DND-41 (cell line): ENCODE data around the gene FBLIM1.

Experiments
- ATAC-seq: fragments of 200-7000 bp; cut with Tn5 transposase; 3 replicates; pipeline ENCODE4 v1.9.1; 2021; ENCODE audit warnings: low read depth; ENCODE audit not compliant: insufficient read depth
- DNase-seq: peaks from one replicate; pipeline ENCODE4 v3.0.0-alpha.2; 2020
- H2AFZ ChIP-seq: 2 replicates; pipeline ENCODE4 v1.6.0; 2012; ENCODE audit warnings: low read depth, low read length
- H3K27ac ChIP-seq: 2 replicates; pipeline ENCODE4 v1.5.1; 2012; ENCODE audit warnings: low read length, inconsistent platforms
- H3K27me3 ChIP-seq: fragments of 200-600 bp; sonication (generic); 2 replicates; pipeline ENCODE4 v1.6.0; 2012; ENCODE audit warnings: low read length, mild to moderate bottlenecking, inconsistent platforms; ENCODE audit not compliant: insufficient read depth, poor library complexity
- H3K36me3 ChIP-seq: 2 replicates; pipeline ENCODE4 v1.5.1; 2012; ENCODE audit warnings: low read length, inconsistent platforms; ENCODE audit not compliant: insufficient read depth
- H3K4me1 ChIP-seq: 2 replicates; pipeline ENCODE4 v1.5.1; 2012; ENCODE audit warnings: mild to moderate bottlenecking, low read length; ENCODE audit not compliant: insufficient read depth
- H3K4me2 ChIP-seq: 2 replicates; pipeline ENCODE4 v1.6.0; 2012; ENCODE audit warnings: mild to moderate bottlenecking, moderate library complexity, low read length, inconsistent platforms; ENCODE audit not compliant: insufficient read depth
- H3K4me3 ChIP-seq, 2 experiments: fragments of 200-600 bp in 1 of 2; shearing (Covaris generic) in 1 of 2; 2 replicates each; pipeline ENCODE4 v1.5.1; 2012 to 2016; ENCODE audit warnings: inconsistent platforms in 2 of 2, low read length in 2 of 2, mild to moderate bottlenecking in 2 of 2, low read depth in 1 of 2, moderate library complexity in 1 of 2
- H3K79me2 ChIP-seq: 2 replicates; pipeline ENCODE4 v1.6.0; 2012; ENCODE audit warnings: low read length, inconsistent platforms; ENCODE audit not compliant: insufficient read depth
- H3K9ac ChIP-seq: 2 replicates; pipeline ENCODE4 v1.6.0; 2012; ENCODE audit warnings: low read depth, mild to moderate bottlenecking, inconsistent platforms, low read length, moderate library complexity
- H3K9me3 ChIP-seq: 2 replicates; pipeline ENCODE4 v1.5.1; 2012; ENCODE audit warnings: low read length, moderate library complexity, mild to moderate bottlenecking, inconsistent platforms; ENCODE audit not compliant: insufficient read depth, severe bottlenecking
- H4K20me1 ChIP-seq: 2 replicates; pipeline ENCODE4 v1.6.0; 2012; ENCODE audit warnings: low read length; ENCODE audit not compliant: insufficient read depth
- CTCF ChIP-seq: IDR thresholded peaks from 2 replicates; pipeline ENCODE4 v1.5.1; 2012; ENCODE audit warnings: borderline replicate concordance, low read length, moderate library complexity, mild to moderate bottlenecking; ENCODE audit not compliant: poor library complexity, severe bottlenecking; ENCODE audit errors: extremely low read depth
- EZH2 ChIP-seq: IDR thresholded peaks from 3 replicates; pipeline ENCODE4 v1.6.1; 2012; ENCODE audit warnings: borderline replicate concordance, low read depth, mild to moderate bottlenecking, moderate library complexity, low read length, inconsistent platforms; ENCODE audit not compliant: severe bottlenecking

Gene FBLIM1

GRCh38 chr1:15757016-15757543 is 1.5 kb upstream of the FBLIM1 start:
- H3K27me3 ChIP-seq, result no peaks in the 10 kb centered on the region
- TF ChIP-seq EZH2 (no peak), CTCF (no peak)
- no peak for ATAC-seq
- H3K4me1 ChIP-seq, result no peaks in the 10 kb centered on the region
- no peaks in the 10 kb centered on the region for H3K9me3 ChIP-seq
- no peak for DNase-seq
- no peaks in the 10 kb centered on the region for H3K36me3 ChIP-seq
- no peak overlapping the region for H2AFZ ChIP-seq
- H3K9ac ChIP-seq, result no peak overlapping the region
- no peaks in the 10 kb centered on the region for H3K79me2 ChIP-seq
- no peak overlapping the region for H3K4me3 ChIP-seq
- H4K20me1 ChIP-seq, result no peaks in the 10 kb centered on the region
- H3K27ac ChIP-seq, result no peak overlapping the region
- no peak overlapping the region for H3K4me2 ChIP-seq

- TF ChIP-seq CTCF, result no peak
- no peak for TF ChIP-seq EZH2
- no peak for ATAC-seq
- DNase-seq, result no peak
- H3K4me3 ChIP-seq, result no peak overlapping the region
- H3K79me2 ChIP-seq, result no peaks in the 10 kb centered on the region
- H2AFZ ChIP-seq, result no peak overlapping the region
- no peaks in the 10 kb centered on the region for H3K4me1 ChIP-seq
- no peak overlapping the region for H3K9ac ChIP-seq
- H3K9me3 ChIP-seq, result no peaks in the 10 kb centered on the region
- H3K27me3 ChIP-seq, result no peaks in the 10 kb centered on the region
- no peak overlapping the region for H3K4me2 ChIP-seq
- no peak overlapping the region for H3K27ac ChIP-seq
- H4K20me1 ChIP-seq, result no peaks in the 10 kb centered on the region
- no peaks in the 10 kb centered on the region for H3K36me3 ChIP-seq
These were observed 836 bp upstream of the FBLIM1 start for GRCh38 chr1:15757575-15758342.

GRCh38 chr1:15758953-15759661 is 512 bp downstream of the FBLIM1 start:
- Histone ChIP-seq H3K4me3 (no peak overlapping the region), H2AFZ (no peak overlapping the region), H3K36me3 (no peaks in the 10 kb centered on the region)

More at GRCh38 chr1:15758953-15759661, 512 bp downstream of the FBLIM1 start:
- Histone ChIP-seq H3K79me2 (no peaks in the 10 kb centered on the region), H3K9me3 (no peaks in the 10 kb centered on the region), H3K9ac (no peak overlapping the region), H3K27me3 (no peaks in the 10 kb centered on the region), H3K4me1 (no peaks in the 10 kb centered on the region), H4K20me1 (no peaks in the 10 kb centered on the region), H3K27ac (no peak overlapping the region), H3K4me2 (no peak overlapping the region)
- DNase-seq (no peak), ATAC-seq (no peak)
- TF ChIP-seq CTCF, result no peak
- no peak for TF ChIP-seq EZH2
